GM12874 (cell line): Measurements from ENCODE around the gene HES7.
A peak's percentile ranks its signal among the peaks of the same experiment; 100 is the strongest.

Experiments used
- CTCF ChIP-seq: IDR thresholded peaks from 2 replicates; pipeline ENCODE4 v1.5.1; 2011; ENCODE audit warnings: low read depth, mild to moderate bottlenecking, control low read depth, low read length, moderate library complexity; ENCODE audit not compliant: insufficient read depth

HES7 gene

GRCh38 chr17:8073627-8074484, 50.0 kb downstream of the HES7 start:
- peak; percentile 99 for TF ChIP-seq CTCF

GRCh38 chr17:8072729-8073461, 51.0 kb downstream of the HES7 start:
- TF ChIP-seq CTCF, result no peak

GRCh38 chr17:8072341-8072728, 51.6 kb downstream of the HES7 start:
- no peak for TF ChIP-seq CTCF

- no peak for TF ChIP-seq CTCF
Observed at GRCh38 chr17:8071496-8071895, 52.4 kb downstream of the HES7 start.
